Measurements from ENCODE around the gene CRY2. TPM values are rescaled to one million over a fixed set of nuclear protein-coding genes. Genes with fewer than 3 reads are reported as not detected.
A peak's percentile ranks its signal among the peaks of the same experiment; 100 is the strongest.

Gene CRY2
- total and polyA plus RNA-seq, 2 of the 13 experiments (the other 11 are each of a cell fraction or from before 2014, with no cell fraction given) = 10.1 to 12.2 TPM

DNA sequence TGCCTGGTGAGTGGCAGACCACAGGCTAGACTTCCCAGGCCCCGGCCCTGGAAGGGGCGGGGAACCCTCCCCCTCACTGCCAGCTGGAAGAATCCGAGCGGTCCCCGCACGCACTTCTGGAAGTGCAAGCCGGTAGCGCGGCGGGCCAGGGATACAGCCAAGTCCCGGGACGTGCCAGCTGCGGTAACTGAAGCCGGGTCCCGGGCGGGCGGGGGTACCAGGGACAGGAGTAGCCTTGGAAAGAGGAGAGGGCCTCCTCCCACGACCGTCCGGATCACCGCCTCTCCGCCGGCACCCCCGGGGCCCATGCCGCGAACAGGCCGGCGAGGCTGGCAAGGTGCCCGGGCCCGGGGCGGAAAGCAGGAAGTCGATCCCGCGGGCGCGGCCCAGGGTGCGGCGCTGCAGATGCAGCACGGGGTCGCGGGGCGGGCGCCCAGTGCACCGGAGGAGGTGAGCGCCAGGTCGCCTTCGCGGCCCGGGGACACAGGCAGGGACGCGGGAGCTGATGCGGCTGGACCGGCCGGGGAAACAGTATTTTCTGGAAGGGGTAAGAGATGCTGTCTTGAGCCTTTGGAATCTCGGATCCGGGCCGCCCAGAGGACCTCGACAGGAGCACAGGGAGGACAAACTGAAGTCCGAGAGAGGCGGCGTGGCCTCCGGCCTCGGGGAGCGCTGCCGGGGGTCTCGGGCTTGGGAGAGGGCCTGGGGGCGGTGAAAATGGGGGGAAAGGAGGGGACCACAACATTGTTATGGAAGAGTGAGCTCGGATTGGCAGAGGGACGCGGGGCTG, 43.1 kb upstream of the CRY2 start (continued):
- TF ChIP-seq GPBP1L1 (CRISPR knock-in tag; IDR thresholded peaks at IDR 0.05) (no peak), ZNF792 (CRISPR knock-in tag; IDR thresholded peaks at IDR 0.05) (no peak), STAT5B (CRISPR knock-in tag; IDR thresholded peaks at IDR 0.05) (no peak), TBX2 (CRISPR knock-in tag; IDR thresholded peaks at IDR 0.05; ENCODE audit: borderline replicate concordance) (peak; percentile 57), SALL1 (CRISPR knock-in tag; IDR thresholded peaks at IDR 0.05) (peak; percentile 50), MXD4 (CRISPR knock-in tag; IDR thresholded peaks at IDR 0.05) (no peak), E2F5 (CRISPR knock-in tag; conservative IDR thresholded peaks at IDR 0.05) (no peak), ZNF33B (CRISPR knock-in tag; IDR thresholded peaks at IDR 0.05) (0 out of 2 replicates have a peak, but pooled peaks have one; percentile 21), SRSF1 (optimal IDR thresholded peaks at IDR 0.05; ENCODE audit: low read depth, low read length) (no peak), ZFY (CRISPR knock-in tag; IDR thresholded peaks at IDR 0.05) (peak; percentile 64), ZBTB8A (CRISPR knock-in tag; IDR thresholded peaks at IDR 0.05; ENCODE audit: borderline replicate concordance, low read depth) (no peak), XRCC5 (optimal IDR thresholded peaks at IDR 0.05; ENCODE audit: low read length) (peak; percentile 40), FOSL2 (CRISPR knock-in tag; IDR thresholded peaks at IDR 0.05) (peak; percentile 1; the same call in 1 of the 2 replicates), ZNF556 (CRISPR knock-in tag; IDR thresholded peaks at IDR 0.05; ENCODE audit: borderline replicate concordance) (0 out of 2 replicates have a peak, but pooled peaks have one; percentile 17), ZNF580 (CRISPR knock-in tag; IDR thresholded peaks at IDR 0.05; ENCODE audit: borderline replicate concordance, low read depth) (no peak), ZNF335 (CRISPR knock-in tag; IDR thresholded peaks at IDR 0.05) (peak; percentile 11; the same call in 1 of the 2 replicates), MED8 (CRISPR knock-in tag; IDR thresholded peaks at IDR 0.05; ENCODE audit: insufficient replicate concordance) (peak; percentile 17), PHF20 (CRISPR knock-in tag; IDR thresholded peaks at IDR 0.05) (no peak; the same call in 1 of the 2 replicates)
- TF ChIP-seq, protein P1, sequence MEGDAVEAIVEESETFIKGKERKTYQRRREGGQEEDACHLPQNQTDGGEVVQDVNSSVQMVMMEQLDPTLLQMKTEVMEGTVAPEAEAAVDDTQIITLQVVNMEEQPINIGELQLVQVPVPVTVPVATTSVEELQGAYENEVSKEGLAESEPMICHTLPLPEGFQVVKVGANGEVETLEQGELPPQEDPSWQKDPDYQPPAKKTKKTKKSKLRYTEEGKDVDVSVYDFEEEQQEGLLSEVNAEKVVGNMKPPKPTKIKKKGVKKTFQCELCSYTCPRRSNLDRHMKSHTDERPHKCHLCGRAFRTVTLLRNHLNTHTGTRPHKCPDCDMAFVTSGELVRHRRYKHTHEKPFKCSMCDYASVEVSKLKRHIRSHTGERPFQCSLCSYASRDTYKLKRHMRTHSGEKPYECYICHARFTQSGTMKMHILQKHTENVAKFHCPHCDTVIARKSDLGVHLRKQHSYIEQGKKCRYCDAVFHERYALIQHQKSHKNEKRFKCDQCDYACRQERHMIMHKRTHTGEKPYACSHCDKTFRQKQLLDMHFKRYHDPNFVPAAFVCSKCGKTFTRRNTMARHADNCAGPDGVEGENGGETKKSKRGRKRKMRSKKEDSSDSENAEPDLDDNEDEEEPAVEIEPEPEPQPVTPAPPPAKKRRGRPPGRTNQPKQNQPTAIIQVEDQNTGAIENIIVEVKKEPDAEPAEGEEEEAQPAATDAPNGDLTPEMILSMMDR (CRISPR knock-in tag; IDR thresholded peaks at IDR 0.05) = no peak; the same call in 1 of the 2 replicates
- TF ChIP-seq, protein P2, sequence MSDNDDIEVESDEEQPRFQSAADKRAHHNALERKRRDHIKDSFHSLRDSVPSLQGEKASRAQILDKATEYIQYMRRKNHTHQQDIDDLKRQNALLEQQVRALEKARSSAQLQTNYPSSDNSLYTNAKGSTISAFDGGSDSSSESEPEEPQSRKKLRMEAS (IDR thresholded peaks at IDR 0.05) = peak; percentile 68
- TF ChIP-seq, protein P3, sequence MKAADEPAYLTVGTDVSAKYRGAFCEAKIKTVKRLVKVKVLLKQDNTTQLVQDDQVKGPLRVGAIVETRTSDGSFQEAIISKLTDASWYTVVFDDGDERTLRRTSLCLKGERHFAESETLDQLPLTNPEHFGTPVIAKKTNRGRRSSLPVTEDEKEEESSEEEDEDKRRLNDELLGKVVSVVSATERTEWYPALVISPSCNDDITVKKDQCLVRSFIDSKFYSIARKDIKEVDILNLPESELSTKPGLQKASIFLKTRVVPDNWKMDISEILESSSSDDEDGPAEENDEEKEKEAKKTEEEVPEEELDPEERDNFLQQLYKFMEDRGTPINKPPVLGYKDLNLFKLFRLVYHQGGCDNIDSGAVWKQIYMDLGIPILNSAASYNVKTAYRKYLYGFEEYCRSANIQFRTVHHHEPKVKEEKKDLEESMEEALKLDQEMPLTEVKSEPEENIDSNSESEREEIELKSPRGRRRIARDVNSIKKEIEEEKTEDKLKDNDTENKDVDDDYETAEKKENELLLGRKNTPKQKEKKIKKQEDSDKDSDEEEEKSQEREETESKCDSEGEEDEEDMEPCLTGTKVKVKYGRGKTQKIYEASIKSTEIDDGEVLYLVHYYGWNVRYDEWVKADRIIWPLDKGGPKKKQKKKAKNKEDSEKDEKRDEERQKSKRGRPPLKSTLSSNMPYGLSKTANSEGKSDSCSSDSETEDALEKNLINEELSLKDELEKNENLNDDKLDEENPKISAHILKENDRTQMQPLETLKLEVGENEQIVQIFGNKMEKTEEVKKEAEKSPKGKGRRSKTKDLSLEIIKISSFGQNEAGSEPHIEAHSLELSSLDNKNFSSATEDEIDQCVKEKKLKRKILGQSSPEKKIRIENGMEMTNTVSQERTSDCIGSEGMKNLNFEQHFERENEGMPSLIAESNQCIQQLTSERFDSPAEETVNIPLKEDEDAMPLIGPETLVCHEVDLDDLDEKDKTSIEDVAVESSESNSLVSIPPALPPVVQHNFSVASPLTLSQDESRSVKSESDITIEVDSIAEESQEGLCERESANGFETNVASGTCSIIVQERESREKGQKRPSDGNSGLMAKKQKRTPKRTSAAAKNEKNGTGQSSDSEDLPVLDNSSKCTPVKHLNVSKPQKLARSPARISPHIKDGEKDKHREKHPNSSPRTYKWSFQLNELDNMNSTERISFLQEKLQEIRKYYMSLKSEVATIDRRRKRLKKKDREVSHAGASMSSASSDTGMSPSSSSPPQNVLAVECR (CRISPR knock-in tag; IDR thresholded peaks at IDR 0.05; ENCODE audit: borderline replicate concordance) = peak; percentile 38

Data from HepG2 (cell line).